C4-2B (cell line): ENCODE results near the gene RNF6.

ENCODE experiments used
- H3K27ac ChIP-seq: fragments of 450-650 bp; 2 replicates; pipeline ENCODE4 v1.5.1; 2017
- ZFX ChIP-seq: fragments of 450-650 bp; IDR thresholded peaks from 2 replicates; pipeline ENCODE4 v1.6.1; 2017
- TF ChIP-seq, protein P1 (sequence below): fragments of 450-650 bp; conservative IDR thresholded peaks from 2 replicates; pipeline ENCODE4 v1.5.1; 2017; ENCODE audit warnings: mild to moderate bottlenecking

RNF6 gene

DNA sequence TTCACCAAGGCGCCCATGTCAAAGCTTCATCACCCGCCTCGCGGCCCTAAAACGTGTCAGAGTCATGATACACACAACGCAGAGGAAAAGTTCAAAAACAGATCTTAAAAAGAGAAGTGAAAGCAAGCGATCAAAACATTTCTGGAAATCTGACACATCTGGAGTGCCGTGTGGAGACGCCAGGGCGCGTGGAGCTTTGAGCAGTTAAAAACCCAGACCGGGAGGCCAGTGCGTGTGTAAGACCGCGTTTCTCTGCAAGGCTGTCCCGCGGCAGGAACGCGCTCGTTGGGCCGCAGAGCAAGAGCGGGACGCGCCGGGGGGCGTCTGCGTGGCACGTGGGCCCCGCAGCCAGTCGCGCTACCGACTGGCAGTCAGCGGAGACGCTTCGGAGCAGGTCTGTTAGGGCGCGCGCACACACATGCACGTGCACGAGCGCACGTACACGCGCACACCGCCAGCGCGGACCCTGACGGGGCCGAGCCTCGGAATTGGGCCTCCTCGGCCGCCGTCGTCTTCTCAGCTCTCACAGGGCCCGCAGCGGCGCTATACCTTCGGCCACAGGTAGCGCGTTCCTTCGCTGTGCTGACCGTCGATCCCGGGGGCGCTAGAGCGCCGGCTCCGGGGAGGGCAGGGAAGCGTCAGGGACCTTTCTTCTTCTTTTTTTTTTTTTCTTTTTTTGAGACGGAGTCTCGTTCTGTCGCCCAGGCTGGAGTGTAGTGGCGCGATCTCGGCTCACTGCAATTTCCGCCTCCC lies 35.8 kb downstream of the RNF6 start:
- no peak overlapping the region for H3K27ac ChIP-seq
- TF ChIP-seq, protein P1, sequence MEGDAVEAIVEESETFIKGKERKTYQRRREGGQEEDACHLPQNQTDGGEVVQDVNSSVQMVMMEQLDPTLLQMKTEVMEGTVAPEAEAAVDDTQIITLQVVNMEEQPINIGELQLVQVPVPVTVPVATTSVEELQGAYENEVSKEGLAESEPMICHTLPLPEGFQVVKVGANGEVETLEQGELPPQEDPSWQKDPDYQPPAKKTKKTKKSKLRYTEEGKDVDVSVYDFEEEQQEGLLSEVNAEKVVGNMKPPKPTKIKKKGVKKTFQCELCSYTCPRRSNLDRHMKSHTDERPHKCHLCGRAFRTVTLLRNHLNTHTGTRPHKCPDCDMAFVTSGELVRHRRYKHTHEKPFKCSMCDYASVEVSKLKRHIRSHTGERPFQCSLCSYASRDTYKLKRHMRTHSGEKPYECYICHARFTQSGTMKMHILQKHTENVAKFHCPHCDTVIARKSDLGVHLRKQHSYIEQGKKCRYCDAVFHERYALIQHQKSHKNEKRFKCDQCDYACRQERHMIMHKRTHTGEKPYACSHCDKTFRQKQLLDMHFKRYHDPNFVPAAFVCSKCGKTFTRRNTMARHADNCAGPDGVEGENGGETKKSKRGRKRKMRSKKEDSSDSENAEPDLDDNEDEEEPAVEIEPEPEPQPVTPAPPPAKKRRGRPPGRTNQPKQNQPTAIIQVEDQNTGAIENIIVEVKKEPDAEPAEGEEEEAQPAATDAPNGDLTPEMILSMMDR = no peak
- no peak for TF ChIP-seq ZFX

DNA sequence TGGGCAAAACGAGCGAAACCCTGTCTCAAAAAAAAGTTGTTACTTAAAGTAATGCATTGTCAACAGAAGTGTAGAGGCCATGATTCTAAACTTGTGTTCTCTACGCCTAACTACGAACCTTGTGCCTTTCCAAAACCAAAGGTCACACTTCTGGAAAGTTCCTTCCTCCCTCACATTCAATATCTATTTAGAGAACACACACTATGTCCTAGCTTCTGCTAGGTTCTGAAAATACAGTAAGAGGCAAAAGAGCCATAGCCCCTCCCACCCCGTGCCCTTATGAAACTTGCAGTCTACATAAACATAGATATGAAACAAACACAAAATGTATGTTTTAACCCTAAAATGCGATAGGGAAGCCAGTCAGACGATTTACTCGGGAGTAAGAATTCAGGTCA lies 36.4 kb downstream of the RNF6 start:
- no peak for TF ChIP-seq ZFX
- TF ChIP-seq, protein P1 = no peak
- no peak overlapping the region for H3K27ac ChIP-seq

DNA sequence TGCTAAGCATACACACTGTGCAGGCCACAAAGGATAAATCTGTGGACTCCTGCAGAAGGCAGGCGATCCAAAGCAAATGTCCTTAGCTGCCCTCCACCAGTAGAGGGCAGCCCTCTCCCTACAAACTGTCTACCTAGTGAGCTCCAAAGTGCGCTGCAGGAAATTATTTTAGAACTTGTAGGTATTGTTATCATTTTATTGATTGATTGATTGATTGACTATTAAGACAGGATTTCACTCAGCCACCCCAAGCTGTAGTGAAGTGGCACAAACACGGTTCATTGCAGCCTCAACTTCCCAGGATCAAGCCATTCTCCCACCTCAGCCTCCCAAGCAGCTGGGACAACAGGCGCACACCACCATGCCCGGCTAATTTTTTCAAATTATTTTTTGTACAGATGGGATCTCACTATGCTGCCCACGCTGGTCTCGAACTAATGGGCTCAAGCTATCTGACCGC lies 37.3 kb downstream of the RNF6 start:
- H3K27ac ChIP-seq = no peak overlapping the region
- TF ChIP-seq, protein P1 = peak; percentile 100
- no peak for TF ChIP-seq ZFX

DNA sequence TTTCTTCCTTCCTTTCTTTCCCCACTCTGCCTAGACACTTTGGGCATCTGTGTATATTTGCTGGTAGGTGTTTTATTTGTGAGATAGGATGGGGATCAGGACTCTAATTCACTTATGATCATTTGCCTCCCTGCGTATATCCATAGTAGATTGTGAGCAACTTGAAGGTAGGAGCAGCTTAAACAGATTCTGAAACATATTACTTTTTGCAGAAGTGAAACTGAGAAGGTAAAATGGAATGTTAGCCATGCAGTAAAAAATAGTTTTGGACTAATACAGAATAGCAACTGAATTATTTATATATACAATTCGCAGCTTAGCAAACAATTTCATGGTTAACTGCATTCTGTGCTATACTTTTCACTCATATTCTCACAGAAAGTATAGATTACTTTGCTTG lies 38.7 kb downstream of the RNF6 start:
- TF ChIP-seq, protein P1 = no peak
- no peak for TF ChIP-seq ZFX
- no peak overlapping the region for H3K27ac ChIP-seq

DNA sequence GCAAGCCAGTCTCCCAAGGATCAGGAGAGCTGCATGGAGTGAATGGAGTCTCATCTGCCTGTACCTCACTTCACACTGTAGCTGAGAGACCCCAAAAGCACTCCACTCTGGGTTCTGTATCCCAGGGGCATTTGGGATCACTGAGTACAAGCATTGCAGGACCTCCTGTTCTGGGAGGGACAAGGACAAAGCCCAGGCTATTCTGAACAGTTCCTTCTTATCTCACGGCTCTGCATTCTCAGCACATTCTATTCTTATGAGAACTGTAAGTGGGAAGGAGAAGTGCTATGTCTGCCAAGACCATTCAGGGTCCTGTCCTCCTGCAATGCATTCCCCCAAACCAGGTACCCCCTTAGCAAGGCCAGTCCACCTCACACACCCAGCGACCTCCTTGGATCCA lies 42.8 kb downstream of the RNF6 start:
- no peak overlapping the region for H3K27ac ChIP-seq
- TF ChIP-seq, protein P1 = no peak
- no peak for TF ChIP-seq ZFX

DNA sequence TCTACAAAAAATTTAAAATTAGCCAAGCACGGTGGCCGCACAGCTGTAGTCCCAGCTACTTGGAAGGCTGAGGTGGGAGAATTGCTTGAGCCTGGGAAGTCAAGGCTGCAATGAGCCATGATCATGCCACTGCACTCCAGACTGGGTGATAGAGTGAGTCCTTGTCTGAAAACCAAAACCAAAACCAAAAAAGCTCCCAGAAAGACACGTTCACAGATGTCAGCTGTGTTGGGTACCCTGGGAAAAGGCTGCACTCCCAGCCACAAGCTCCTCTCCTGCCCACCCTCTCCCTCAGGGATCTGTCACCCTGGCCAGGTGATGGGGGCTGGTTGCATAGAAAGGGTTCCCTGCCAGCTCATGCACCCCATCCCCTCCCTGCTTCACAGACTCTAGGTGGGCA lies 53.3 kb downstream of the RNF6 start:
- H3K27ac ChIP-seq = no peak overlapping the region
- TF ChIP-seq ZFX = no peak
- TF ChIP-seq, protein P1 = no peak

DNA sequence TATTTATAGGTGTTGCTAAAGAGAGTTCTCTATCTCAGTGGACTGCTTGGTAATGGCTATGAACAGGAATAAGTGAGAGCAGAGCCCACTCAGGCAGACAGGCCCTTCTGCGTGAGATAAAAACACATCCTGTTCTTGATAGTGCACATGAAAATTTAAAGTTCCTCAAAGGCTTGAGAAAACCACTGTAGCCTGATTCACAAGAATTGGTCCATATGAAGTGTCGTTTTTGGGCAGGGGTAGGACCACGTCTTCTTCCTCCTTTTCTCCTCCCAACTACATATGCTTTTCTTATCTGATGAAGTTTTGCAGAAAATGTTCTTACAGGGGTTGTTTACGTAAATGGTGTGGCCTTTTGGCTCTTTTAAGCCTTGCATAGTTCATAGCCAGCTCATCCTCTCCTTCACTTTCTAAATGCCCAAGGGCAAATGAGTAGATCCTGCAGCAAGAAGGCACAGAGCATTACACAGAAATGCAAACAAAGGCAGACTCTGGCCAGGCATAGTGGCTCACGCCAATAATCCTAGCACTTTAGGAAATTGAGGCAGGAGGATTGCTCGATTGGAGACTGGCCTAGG lies 53.8 kb downstream of the RNF6 start:
- H3K27ac ChIP-seq = no peak overlapping the region
- TF ChIP-seq ZFX = no peak
- TF ChIP-seq, protein P1 = no peak
